Caki2 (cell line): ENCODE measurements around the gene ITFG1. TPM values are rescaled to one million over a fixed set of nuclear protein-coding genes. Genes with fewer than 3 reads are reported as not detected.
"Not testable (repeated sequence)": the region's sequence is repeated elsewhere in the genome, so short reads cannot be mapped to it uniquely, and the experiment has no call there.

Experiments used
- DNase-seq: peaks from one replicate; pipeline ENCODE4 v3.0.0-alpha.2; 2015; ENCODE audit warnings: low read depth
- in situ Hi-C: cut with HindIII; loops from 2 replicates; pipeline ENCODE4 v1.10.0; 2016; ENCODE audit warnings: low sequenced_read_pairs, low pct_unique_long_range_greater_than_20kb, mixed read lengths
- total RNA-seq: library from RNA; depleted of rRNA; stranded (reverse); fragments of >200 nt; shearing (Covaris generic); gene quantifications from 2 replicates; pipeline ENCODE4 v1.2.3, GENCODE V29; 2014; ENCODE audit warnings: low replicate concordance

Gene ITFG1
- total RNA-seq, 1 experiment from 2014 or later, result 34.1 TPM

- DNase-seq, result no peak
- in situ Hi-C loops, result no loop called here
Observed at GRCh38 chr16:47213761-47214440, 247.0 kb downstream of the ITFG1 start.

DNA sequence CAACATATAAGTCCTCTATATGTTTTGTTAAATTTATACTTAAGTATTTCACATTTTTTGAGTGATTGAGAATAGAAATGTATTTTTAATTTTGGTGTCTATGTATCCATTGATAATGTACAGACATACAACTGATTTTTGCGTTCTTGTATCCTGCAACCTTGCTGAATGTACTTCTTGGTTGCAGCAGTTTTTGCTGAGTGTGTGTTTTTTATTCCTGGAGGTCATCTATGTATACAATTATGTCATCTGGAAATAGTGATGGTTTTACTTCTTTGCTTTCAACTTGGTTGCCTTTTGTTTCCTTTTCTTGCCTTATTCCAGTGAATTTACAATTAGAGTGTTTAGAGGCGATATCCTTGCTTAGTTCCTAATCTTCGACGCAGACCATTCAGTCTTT is 249.6 kb downstream of the ITFG1 start:
- in situ Hi-C loops, result no loop called here
- DNase-seq, result no peak

DNA sequence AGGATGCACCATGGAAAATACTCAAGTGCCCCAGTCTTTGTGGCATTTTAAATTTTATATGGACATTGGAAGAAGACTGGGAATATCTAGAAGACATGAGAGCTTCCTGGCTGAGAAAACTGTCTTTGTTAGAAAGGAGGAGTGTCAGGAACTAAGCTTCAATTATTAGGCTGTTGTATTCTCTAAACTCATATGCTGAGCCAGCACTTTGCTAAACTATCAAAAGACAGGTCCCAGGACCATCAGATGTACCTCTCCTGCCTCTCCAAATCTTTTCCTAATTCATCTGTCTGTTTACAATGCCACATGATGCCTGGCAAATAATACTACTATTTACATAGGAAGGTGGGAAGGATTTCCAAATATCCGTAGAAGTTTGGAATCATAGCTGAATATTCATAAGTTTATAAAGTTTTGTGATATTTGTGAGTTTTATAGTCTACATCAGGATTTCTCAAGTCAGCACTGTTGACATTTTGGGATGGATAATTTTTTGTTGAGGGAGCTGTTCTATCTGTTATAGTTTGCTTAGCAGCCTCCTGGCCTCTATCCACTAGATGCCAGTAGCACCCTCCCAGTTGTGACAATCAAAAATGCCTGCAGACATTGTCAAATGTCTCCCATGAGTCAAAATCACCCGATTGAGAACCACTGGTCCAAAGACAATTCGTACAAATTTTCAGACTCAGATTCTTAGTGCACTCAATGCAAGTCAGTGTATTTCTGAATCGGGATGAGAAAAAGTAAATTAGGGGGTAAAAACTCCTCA is 255.9 kb downstream of the ITFG1 start:
- DNase-seq, result no peak
- in situ Hi-C loops, result no loop called here

DNA sequence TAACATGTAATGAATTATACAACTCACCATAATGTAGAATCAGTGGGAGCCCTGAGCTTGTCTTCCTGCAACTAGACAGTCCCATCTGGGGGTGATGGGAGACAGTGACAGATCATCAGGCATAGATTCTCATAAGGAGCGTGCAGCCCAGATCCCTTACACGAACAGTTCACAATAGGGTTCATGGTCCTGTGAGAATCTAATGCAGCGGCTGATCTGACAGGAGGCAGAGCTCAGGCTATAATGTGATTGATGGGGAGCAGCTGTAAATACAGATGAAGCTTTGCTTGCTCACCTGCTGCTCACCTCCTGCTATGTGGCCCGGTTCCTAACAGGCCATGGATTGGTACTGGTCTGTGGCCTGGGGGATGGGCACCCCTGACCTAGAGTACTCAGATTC is 257.4 kb downstream of the ITFG1 start:
- in situ Hi-C loops, DNase-seq: not testable (repeated sequence)

- DNase-seq, result no peak
- in situ Hi-C loops, result no loop called here
Observed at GRCh38 chr16:47198180-47198575, 262.7 kb downstream of the ITFG1 start.

GRCh38 chr16:47197536-47198179 is 263.2 kb downstream of the ITFG1 start:
- in situ Hi-C loops, result no loop called here
- DNase-seq, result no peak

GRCh38 chr16:47196457-47196856 is 264.4 kb downstream of the ITFG1 start:
- in situ Hi-C loops, result no loop called here
- DNase-seq, result no peak

DNA sequence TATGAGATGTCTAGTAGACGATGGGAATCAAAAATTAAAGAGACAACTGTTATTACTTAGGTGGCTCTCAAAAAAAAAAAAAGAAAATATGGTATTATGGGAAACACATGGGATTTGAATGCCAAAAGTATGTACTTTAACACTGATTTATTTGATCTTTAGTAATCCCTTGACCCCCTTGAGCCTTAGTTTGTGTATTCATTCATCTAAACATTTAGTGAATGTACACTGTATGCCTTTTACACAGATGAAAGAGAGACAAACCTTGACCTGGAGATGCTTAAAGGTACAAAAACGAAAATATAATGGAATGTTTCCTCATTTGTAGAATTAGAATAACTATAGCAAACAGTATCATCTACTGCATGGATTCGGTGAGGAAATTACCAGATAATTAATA is 278.5 kb downstream of the ITFG1 start:
- no peak for DNase-seq
- in situ Hi-C loops, result no loop called here

GRCh38 chr16:47181066-47181465 is 279.8 kb downstream of the ITFG1 start:
- DNase-seq, in situ Hi-C loops: not testable (repeated sequence)

GRCh38 chr16:47180073-47180472 is 280.8 kb downstream of the ITFG1 start:
- in situ Hi-C loops, result no loop called here
- DNase-seq, result no peak

DNA sequence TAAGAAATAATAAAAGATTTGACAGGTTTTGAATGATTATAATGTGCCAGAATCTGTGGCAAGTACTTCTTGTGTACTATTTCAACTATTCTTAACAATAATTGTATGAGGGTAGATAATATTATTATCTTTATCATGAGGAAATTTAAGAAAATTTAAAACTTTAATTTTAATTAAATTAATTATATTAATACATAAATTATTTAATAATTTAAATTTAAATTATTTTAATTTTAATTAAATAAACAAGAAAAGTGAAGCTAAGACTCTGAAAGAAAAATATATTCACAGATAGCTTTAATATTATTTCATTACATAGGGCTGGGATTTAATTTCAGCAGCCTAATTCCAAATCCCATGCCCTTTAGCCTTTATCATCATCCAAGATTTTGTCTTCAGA is 285.7 kb downstream of the ITFG1 start:
- in situ Hi-C loops, result no loop called here
- DNase-seq, result no peak

GRCh38 chr16:47162670-47163420 is 298.0 kb downstream of the ITFG1 start:
- no peak for DNase-seq
- in situ Hi-C loops, result no loop called here

- in situ Hi-C loops, result no loop called here
- DNase-seq, result no peak
Observed at GRCh38 chr16:47161464-47161863, 299.4 kb downstream of the ITFG1 start.

- in situ Hi-C loops, result no loop called here
- no peak for DNase-seq
Observed at GRCh38 chr16:47160422-47160821, 300.4 kb downstream of the ITFG1 start.

DNA sequence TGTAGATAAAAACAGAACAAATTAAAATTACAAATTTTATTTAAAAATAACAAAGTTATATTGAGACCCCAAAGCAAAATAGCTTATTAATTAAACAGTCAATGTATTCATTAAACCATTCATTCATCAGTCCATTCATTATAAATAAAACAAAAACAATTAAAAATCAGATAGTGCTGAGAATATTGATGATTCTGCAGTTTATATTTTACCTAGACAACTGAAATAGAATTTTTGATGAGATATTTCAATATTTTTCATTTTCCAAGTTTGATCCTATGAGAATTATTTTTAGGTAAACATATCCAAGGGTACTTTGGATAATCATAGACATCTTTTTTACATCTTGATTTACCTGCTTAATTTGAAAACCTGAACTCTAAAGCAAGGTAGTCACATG is 301.9 kb downstream of the ITFG1 start:
- DNase-seq, result no peak
- in situ Hi-C loops, result no loop called here

DNA sequence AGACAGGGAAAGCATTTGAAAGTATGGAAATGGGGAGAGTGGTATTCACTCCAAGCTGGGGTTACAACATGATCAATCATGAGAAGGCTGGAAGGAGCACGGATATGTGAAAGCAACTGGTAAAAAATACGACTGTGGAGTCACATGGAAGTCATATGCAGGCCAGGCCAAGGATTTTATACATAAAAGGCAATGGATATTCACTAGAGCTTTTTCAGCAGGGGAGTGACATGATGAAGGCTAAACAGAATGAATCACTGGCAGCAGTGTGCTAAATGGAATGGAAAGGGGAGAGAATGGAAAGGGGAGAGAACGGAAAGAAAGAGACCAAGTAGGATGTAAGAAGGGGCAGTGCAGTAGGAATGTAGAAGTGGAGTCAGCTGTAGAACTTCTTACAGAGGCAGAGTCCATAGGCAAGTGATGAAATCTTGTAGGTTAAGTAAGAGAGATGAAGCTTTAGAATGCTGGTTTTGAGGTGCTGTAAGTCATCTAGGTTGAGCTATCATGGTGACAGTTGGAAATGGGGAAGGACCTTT is 304.1 kb downstream of the ITFG1 start:
- DNase-seq, result no peak
- in situ Hi-C loops, result no loop called here

DNA sequence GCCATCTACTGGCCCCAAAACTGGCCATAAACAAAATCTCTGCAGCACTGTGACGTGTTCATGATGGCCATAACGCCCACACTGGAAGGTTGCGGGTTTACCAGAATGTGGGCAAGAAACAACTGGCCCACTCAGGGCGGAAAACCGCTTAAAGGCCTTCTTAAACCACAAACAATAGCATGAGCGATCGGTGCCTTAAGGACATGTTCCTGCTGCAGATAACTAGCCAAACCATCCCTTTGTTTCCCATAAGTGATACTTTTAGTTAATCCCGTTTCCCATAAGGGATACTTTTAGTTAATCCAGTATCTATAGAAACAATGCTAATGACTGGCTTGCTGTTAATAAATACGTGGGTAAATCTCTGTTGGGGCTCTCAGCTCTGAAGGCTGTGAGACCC is 308.4 kb downstream of the ITFG1 start:
- DNase-seq, in situ Hi-C loops: not testable (repeated sequence)

DNA sequence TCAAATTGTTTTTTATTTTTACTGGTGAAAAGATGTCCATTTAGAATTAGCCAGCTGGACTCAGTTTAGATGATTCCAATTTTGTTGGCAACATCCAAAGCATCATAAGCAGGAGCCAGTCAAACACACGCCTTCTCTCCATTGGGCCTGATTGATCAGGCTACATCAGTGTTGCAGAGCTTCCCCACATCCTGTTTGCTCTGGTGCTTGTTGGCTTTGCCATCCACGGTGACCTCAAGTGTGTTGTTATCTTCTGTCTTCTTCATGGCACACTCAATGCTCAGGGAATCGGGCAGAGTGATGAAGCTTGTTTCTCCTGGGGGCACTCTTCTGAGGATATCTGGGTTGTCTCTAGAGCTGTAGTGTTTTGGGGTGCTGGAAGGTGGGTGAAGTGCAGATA is 310.8 kb downstream of the ITFG1 start:
- in situ Hi-C loops, result no loop called here
- no peak for DNase-seq

DNA sequence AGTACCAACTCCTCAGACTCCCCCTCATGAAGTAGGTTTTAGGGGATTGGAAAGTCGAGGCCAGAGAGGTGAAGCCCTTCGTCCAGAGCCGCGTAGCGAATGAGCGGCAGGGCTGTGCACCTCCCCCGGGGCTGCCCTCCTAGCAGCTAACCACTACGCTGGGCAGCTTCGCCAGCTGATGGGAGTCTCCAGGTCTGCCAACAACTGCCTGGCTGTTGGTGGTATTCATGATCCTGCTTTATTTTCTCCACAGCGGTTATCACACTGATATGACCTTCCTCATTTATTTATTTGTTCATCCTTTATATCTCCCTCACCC is 316.3 kb downstream of the ITFG1 start:
- no peak for DNase-seq
- in situ Hi-C loops, result no loop called here
